HG03439 (cell line): ENCODE results near the gene SCAMP5.

Experiments used
- ATAC-seq: cut with Tn5 transposase; IDR thresholded peaks from one replicate; pipeline ENCODE4 v1.9.1; 2021; ENCODE audit warnings: mild to moderate bottlenecking, moderate library complexity; ENCODE audit not compliant: unreplicated experiment

The SCAMP5 gene, protein sequence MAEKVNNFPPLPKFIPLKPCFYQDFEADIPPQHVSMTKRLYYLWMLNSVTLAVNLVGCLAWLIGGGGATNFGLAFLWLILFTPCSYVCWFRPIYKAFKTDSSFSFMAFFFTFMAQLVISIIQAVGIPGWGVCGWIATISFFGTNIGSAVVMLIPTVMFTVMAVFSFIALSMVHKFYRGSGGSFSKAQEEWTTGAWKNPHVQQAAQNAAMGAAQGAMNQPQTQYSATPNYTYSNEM

DNA sequence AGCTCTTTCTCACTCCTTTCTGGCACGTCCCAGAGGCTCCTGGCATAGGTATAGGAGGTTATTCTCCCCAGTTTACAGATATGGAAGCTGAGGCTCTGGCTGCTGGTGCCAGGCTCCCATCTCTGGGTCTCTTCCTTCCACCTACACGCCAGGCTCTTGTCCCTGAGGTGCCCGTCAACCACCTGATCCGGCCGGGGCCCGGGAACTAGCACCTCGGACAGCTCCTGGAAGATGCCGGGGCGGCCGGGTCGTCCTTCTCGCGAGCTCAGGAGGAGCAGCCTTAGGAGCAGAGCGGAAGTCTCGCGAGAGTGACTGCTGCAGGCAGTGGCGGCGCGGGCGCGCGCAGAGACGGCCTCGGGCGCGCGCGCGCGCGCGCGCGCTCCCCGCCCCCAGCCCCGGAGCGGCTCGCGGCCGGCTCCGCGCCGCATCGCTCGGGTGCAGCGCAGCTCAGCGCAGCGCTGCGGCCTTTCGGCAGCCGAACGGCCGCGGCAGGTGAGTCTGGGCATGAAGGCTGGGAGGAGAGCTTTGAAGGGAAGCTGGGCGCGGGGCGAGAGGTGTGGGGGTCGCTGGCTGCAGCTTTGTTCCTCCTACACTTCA lies at the start of gene SCAMP5:
Gene SCAMP5 (plus strand): TSS at position 382 of the 597 bp plus-strand sequence. CDS start 16,277 bp downstream, outside the sequence.
- peak; percentile 77 for ATAC-seq

DNA sequence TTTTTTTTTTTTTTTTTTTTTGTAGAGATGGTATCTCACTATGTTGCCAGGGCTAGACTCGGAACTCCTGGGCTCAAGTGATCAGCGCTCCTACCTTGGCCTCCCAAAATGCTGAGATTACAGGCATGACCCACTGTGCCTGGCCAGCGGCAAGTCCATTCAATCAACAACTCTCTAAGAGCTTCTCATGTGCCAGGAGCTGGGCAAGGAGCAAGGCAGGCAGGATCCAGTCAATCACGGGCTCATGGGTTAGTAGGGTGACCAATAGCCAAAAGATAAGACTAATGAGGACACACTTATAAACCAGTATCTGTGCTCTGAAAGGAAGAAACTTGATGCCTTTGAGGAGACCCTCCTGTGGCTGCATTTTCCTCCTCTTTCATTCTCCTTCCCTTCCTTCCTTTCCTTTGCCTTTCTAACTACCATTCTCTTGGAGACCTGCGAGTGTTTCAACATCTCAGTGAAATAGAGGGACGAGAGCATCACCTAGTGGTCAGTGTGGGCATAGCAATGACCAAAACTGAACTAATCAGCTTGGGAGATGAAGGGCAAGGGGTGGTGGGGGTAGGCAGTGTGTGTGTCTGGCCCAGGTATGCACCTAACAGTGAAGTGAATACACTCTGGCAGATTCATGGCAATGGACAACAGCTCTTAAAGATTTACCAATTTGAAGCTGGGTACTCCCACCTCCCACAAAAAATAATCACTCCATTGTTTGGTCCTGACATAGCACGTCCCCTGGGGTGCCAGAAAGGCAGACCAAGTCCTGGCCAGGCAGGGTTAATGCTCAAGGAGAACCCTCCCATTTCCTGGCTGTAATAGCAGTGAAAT lies 45.1 kb upstream of the SCAMP5 start:
- ATAC-seq, result no peak

DNA sequence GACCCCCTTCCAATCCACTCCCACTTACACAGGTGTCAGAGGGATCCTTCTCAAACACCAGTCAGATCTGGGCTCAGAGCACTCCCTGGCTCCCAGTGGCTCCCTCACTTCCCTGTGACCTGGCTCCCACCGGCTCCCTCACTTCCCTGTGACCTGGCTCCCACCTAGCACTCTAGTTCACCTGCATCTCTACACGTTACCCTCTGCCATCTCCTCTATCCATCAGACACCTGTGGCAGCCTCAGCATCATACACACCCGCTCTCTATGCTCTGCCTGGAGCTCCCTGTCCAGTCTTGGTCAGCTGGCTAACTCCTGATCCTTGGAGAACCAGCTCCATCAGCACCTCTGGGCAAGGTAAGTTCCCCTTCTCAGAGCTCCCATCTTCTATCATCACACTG lies 44.4 kb upstream of the SCAMP5 start:
- ATAC-seq, result no peak

- no peak for ATAC-seq
These were observed 40.8 kb upstream of the SCAMP5 start for GRCh38 chr15:74954515-74954914.

DNA sequence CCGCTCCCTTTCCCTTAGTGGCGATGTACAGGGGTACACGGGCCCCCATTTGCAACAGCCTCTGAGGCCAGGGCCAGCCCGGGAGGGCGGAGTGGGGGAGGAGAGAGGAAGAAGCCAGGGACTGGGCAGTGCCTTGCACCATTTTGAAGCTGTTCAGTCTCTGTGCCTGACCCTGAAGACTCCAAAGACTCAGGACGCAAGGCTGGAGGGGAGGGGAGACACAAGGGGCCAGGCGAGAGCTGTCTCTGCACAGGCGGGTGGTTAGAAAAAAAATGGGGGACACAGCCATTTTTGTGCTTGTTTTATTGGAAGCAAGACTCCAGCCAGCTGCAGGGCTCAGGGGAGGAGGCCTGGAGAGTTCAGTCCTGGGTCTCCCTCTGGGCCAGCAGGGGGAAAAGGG lies 40.3 kb upstream of the SCAMP5 start:
- no peak for ATAC-seq

- ATAC-seq, result peak; percentile 30
These were observed 39.3 kb upstream of the SCAMP5 start for GRCh38 chr15:74955796-74956647.

- peak; percentile 59 for ATAC-seq
These were observed 38.5 kb upstream of the SCAMP5 start, which contains the start of gene RPP25 for GRCh38 chr15:74956648-74957475. RPP25 (minus strand) TSS chr15:74956772; CDS start chr15:74956583, 189 bp downstream.

DNA sequence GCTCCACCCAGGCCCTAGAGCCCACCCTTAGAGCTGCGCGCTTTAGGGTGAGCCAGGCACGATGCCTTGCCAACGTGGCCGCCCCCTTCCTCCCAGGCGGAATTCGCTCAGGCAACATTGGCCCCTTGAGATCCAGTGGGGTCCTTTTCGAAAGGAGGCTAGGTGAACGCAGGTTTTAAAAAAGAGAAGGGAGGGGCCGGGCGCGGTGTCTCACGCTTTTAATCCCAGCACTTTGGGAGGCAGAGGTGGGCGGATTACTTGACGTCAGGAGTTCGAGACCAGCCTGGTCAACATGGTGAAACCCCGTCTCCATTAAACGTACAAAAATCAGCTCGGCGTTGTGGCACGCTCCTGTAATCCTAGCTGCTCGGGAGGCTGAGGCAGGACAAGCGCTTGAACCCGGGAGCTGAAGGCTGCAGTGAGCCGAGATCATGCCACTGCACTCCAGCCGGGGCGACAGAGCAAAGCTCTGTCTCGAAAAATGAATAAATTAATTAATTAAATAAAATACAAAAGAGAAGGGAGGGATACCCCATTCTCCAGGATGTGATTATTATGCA lies 37.8 kb upstream of the SCAMP5 start:
- no peak for ATAC-seq

DNA sequence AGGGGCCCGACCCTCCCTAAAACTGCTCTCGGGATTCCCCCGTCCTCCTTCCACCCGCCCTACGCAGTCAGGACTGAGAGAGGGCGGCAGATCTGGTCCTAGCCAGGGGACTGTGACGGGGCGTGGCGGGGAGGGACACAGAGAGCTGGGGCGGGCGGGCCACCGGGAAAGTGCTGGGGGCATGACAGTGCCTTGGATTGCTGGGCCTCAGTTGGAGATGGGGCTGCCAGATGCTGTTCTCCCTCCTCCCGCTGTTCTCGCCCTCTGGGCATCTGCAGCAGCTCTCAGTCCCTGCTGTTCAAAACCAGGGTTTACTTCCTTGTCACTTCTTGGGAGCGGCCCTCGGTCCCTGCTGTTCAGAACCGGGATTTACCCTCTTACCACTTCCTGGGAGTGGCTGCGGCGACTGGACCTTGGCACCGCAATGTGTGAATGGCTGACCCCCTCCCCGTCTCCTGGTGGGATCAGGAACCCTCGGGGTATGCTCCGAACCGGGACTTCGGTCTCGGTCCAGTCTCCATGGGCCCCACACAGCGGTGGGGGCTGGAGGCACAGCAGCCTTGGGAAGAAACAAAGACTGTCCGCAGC lies 36.9 kb upstream of the SCAMP5 start:
- ATAC-seq, result no peak

DNA sequence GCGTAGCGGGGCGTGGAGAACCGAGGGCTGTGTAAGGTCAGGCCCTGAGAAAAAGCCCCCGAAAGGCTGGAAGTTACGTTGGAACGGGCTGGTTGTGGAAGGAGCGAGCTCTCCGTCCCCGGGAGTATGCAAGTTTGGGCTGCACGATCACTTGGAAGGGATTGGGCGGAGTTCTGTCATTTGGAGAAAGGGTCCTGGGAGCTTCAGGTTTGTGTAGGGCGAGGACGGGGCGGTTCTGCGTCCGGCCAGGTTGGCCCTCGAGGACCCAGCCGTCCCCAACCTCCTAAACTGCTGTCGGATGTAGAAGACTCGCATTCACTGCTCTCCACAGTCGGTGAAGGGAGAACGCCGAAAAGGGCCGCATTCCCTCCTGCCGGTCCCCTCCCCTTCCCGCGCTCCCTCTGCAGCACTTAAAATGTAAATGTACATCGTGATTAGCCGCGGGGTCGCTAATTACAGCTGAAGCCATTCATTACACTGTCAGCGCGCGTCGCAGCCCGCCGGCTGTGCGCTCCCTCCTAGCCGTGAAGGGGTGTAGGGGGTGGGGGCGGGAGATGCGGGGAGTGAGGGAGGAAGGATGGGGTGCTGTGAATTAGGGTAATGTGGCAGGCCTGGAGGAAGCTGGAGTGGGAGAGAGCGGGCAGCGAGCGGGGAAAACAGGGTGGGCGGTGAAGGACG lies 36.3 kb upstream of the SCAMP5 start:
- ATAC-seq, result no peak

GRCh38 chr15:74959586-74959939 lies 35.8 kb upstream of the SCAMP5 start:
- ATAC-seq, result no peak

DNA sequence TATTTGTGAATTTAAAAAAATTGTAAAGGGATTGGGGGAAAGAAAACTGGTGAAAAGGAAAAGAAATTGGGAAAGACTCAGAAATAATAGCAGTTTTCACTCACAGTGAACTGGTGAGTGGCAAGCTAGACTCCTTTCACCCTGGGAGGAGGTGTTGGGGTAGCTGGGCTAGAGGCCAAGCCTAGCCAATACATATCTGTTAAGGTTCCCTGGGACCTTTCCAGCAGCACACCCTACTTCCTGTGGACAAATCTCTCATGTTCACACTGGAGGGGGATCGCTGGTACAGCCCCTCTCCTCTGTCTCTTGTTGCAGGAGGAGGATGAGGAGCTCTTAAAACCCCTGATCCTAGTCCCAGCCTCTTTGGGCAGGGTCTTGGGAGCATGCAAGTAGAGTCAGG lies 35.1 kb upstream of the SCAMP5 start:
- no peak for ATAC-seq

DNA sequence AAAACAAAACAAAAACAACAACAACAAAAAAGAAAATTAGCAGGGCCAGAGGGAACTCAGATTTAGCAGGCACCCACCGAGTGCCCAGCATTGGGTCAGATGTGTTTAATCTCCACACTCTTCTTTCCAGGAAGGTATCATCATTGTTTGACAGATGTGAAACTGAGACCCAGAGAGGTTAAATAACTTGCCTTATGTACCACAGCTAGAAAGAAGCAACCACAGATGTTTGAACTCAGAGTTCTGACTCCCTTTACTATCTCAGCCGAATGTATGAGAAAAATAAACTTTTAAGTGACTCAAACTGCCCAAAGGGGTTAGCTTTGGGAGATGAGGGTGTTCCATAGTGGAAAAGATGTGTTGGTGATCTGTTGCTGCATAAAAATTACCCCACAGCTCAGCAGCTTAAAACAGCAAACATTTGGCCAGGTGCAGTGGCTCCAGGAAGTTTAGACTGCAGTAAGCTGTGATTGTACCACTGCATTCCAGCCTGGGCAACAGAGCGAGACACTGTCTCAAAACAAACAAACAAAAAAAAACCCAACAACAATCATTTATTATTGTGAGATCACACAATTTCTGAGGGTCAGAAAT lies 34.3 kb upstream of the SCAMP5 start:
- no peak for ATAC-seq

DNA sequence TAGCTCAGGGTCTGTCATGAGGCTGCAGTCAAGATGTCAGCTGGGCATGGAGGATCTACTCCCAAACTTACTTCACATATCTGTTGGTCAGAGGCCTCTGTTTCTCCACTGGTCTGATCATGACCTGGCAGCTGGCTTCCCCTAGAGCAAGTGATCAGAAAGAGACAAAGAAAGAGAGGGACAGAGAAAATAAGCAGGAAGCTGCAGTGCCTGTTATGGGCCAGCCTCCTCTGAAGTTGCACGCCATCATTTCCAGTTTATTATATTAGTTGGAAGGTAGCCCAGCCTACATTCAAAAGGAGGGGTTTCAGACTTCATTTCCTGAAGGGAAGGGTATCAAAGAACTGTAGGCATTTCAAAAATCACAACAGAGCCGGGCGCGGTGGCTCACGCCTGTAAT lies 33.7 kb upstream of the SCAMP5 start:
- ATAC-seq, result no peak

DNA sequence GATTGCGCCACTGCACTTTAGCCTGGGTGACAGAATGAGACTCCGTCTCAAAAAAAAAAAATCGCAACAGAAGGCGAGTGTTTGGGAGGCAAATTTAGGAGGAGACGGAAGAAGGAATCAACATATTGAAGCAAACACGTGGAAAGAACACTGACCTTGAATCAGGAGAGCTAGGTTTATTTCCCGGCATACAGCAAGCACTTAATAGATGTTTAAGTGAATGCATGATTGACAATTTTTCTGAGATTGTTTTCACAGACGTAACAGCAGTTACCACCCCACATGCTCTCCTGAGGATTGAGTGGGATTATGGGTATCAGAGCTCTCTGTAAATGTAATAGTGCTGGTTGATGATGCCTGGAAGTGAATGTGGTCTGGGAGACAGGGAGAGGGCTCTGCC lies 33.1 kb upstream of the SCAMP5 start:
- no peak for ATAC-seq

- no peak for ATAC-seq
These were observed 32.7 kb upstream of the SCAMP5 start for GRCh38 chr15:74962671-74963070.

GRCh38 chr15:74963213-74963612 lies 32.1 kb upstream of the SCAMP5 start:
- no peak for ATAC-seq

DNA sequence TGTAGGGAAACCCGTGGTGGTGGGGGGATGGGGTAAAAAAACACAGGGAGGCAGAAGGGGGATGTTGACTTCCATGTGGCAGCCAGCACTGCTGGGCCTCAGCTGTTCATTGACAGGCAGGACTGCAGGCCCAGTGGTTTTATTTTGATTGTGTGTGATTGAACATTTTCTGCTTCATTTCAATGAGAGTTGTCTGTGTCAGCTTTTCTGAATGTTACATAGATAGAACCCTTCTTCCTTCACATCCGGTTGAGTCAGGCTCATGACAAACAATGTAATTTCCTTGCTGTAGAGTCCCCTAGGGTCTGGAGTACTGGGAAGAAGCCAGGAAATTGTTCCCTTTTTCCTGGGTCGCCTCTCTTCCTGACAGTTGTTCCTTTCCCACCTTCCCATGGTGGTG lies 30.6 kb upstream of the SCAMP5 start:
- ATAC-seq, result no peak

DNA sequence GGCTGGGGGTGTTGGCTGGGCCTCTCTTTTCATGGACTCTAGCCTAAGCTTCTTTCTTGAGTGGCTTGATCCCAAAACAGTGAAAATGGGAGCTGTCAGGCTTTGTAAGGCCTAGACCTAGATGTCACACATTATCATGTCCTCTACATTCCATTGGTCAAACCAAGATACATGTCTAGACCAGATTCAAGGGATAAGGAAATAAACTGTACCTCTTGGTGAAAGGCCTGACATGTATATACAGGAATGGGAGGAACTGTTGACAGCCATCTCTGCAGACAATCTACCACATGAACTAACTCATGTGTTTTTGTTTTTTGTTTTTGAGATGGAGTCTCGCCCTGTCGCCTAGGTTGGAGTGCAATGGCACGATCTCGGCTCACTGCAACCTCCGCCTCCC lies 27.7 kb upstream of the SCAMP5 start:
- ATAC-seq, result no peak
